HepG2 (cell line): ENCODE measurements around the gene RASD1. TPM values are rescaled to one million over a fixed set of nuclear protein-coding genes. Genes with fewer than 3 reads are reported as not detected.

ENCODE experiments used
- ATAC-seq: fragments of 200-7000 bp; cut with Tn5 transposase; 3 replicates; pipeline ENCODE4 v1.9.1; 2020; ENCODE audit warnings: mild to moderate bottlenecking, moderate library complexity
- BruUV-seq: library from RNA; stranded (reverse); fragments of 400-500 nt; replicated peaks from 2 replicates; lab custom pipeline; 2021; lab: Mats Ljungman, UMichigan
- CTCF ChIA-PET: fragments of 300-600 bp; formaldehyde crosslinking; extraction: SDS; loops from one replicate; lab custom pipeline; 2021; ENCODE audit warnings: low total read pairs, inconsistent platforms, low intra/inter-chr PET ratio; lab: Yijun Ruan, JAX
- POLR2A ChIA-PET: fragments of 350-600 bp; sonication (Branson Sonifier 250); formaldehyde crosslinking; loops from one replicate; lab custom pipeline; 2020; ENCODE audit warnings: antibody characterized with exemption, inconsistent platforms; lab: Yijun Ruan, JAX
- DNase-seq: peaks from one replicate; pipeline ENCODE4 v3.0.0-alpha.2; 2015; ENCODE audit warnings: low spot score
- FAIRE-seq: peaks from 3 replicates; lab custom pipeline; 2011; peaks lifted over from hg19 to GRCh38; lab: Jason Lieb, UNC
- H2AFZ ChIP-seq: one replicate; pipeline ENCODE4 v1.6.1; 2011; ENCODE audit warnings: low read length, inconsistent platforms
- H3K27ac ChIP-seq: fragments of 300-600 bp; 3 replicates; pipeline ENCODE4 v1.8.0; 2011; ENCODE audit warnings: mixed run types, mild to moderate bottlenecking, mixed read lengths, low read length, inconsistent platforms; ENCODE audit not compliant: insufficient read depth; ENCODE audit errors: extremely low read length
- H3K27me3 ChIP-seq, 2 experiments: fragments of 200-600 bp in 1 of 2; 2 replicates in 1 of 2; 3 replicates in 1 of 2; pipeline versions ENCODE4 v1.6.0 to v1.8.0; 2011; ENCODE audit warnings: low read length in 2 of 2, mild to moderate bottlenecking in 2 of 2, moderate library complexity in 2 of 2, inconsistent platforms in 1 of 2; ENCODE audit not compliant: insufficient read depth in 2 of 2, control insufficient read depth in 1 of 2
- H3K36me3 ChIP-seq, 2 experiments: fragments of 200-600 bp in 1 of 2; replicated peaks in 1 of 2; 2 replicates in 1 of 2; 3 replicates in 1 of 2; pipeline versions ENCODE4 v1.5.1 to v1.8.0; 2011; ENCODE audit warnings: low read length in 2 of 2, inconsistent platforms in 1 of 2; ENCODE audit not compliant: insufficient read depth in 2 of 2, control insufficient read depth in 1 of 2
- H3K4me1 ChIP-seq: 2 replicates; pipeline ENCODE4 v1.5.1; 2012; ENCODE audit warnings: low read length, inconsistent platforms; ENCODE audit not compliant: insufficient read depth
- H3K4me2 ChIP-seq: 2 replicates; pipeline ENCODE4 v1.6.0; 2011; ENCODE audit warnings: low read depth, low read length, inconsistent platforms
- H3K4me3 ChIP-seq, 3 experiments: fragments of 200-600 bp in 1 of 3; sonication (generic), shearing (Covaris generic) in 1 of 3; replicated peaks in 1 of 3; 2 replicates each; pipeline ENCODE4 v1.5.1; 2011 to 2016; ENCODE audit warnings: low read length in 3 of 3, inconsistent platforms in 2 of 3, low read depth in 2 of 3, mild to moderate bottlenecking in 2 of 3, control low read depth in 1 of 3, mixed read lengths in 1 of 3; ENCODE audit not compliant: insufficient read depth in 1 of 3
- H3K79me2 ChIP-seq: one replicate; pipeline ENCODE4 v1.6.1; 2011; ENCODE audit warnings: low read length, inconsistent platforms; ENCODE audit not compliant: insufficient read depth
- H3K9ac ChIP-seq: 2 replicates; pipeline ENCODE4 v1.6.0; 2011; ENCODE audit warnings: mild to moderate bottlenecking, low read depth, low read length, inconsistent platforms; ENCODE audit not compliant: insufficient read depth
- H3K9me3 ChIP-seq: 2 replicates; pipeline ENCODE4 v1.5.1; 2012; ENCODE audit warnings: mild to moderate bottlenecking, low read length
- H4K20me1 ChIP-seq: 2 replicates; pipeline ENCODE4 v1.6.0; 2011; ENCODE audit warnings: inconsistent platforms, mild to moderate bottlenecking, low read length, moderate library complexity; ENCODE audit not compliant: insufficient read depth
- CEBPG ChIP-seq: IDR thresholded peaks from 2 replicates; pipeline ENCODE4 v1.6.1; 2016
- LBX2 ChIP-seq: sonication (generic); formaldehyde crosslinking; IDR thresholded peaks from 2 replicates; pipeline ENCODE4 v1.5.0; 2020; ENCODE audit warnings: missing genetic modification reagents, mild to moderate bottlenecking, borderline replicate concordance
- NFIB ChIP-seq: sonication (generic); formaldehyde crosslinking; IDR thresholded peaks from 2 replicates; pipeline ENCODE4 v1.9.0; 2021; ENCODE audit warnings: missing genetic modification reagents, mild to moderate bottlenecking, borderline replicate concordance
- NFKBIZ ChIP-seq: IDR thresholded peaks from 2 replicates; pipeline ENCODE4 v1.6.1; 2018; ENCODE audit warnings: missing genetic modification reagents, missing compliant biosample characterization
- SALL2 ChIP-seq: sonication (generic); formaldehyde crosslinking; IDR thresholded peaks from 2 replicates; pipeline ENCODE4 v1.8.1; 2023; ENCODE audit warnings: mild to moderate bottlenecking, missing genetic modification reagents, inconsistent platforms
- SMC3 ChIP-seq: IDR thresholded peaks from 2 replicates; pipeline ENCODE4 v1.6.1; 2011; ENCODE audit warnings: low read length, improper control_type of control experiment
- ZNF276 ChIP-seq: sonication (generic); formaldehyde crosslinking; IDR thresholded peaks from 2 replicates; pipeline ENCODE4 v1.4.0; 2020; ENCODE audit warnings: mild to moderate bottlenecking, low read depth, missing genetic modification reagents
- ZNF670 ChIP-seq: sonication (generic); formaldehyde crosslinking; IDR thresholded peaks from 2 replicates; pipeline ENCODE4 v1.8.0; 2022; ENCODE audit warnings: mild to moderate bottlenecking, missing genetic modification reagents, borderline replicate concordance
- WGBS: methylation state at CpG from one replicate; pipeline ENCODE4 v1.1.6; 2017; ENCODE audit warnings: low lambda C conversion rate; 5-methylcytosine and 5-hydroxymethylcytosine counted together
- in situ Hi-C: cut with HindIII; loops from 2 replicates; pipeline ENCODE4 v1.10.0; 2017; ENCODE audit warnings: low pct_unique_long_range_greater_than_20kb; ENCODE audit not compliant: extremely low pct_ligation_motif_present
- intact Hi-C: fragments of 100-400 bp; cut with micrococcal nuclease; formaldehyde crosslinking; loops from one replicate; pipeline ENCODE4 v1.10.0; 2022; ENCODE audit not compliant: unreplicated experiment
- polyA plus RNA-seq, 8 experiments: library from polyadenylated mRNA; depleted of rRNA in 3 of 8; stranded (reverse) in 7 of 8; unstranded in 1 of 8; fragments of >200 nt; fragmentation: Illumina TruSeq in 4 of 8; extraction: Trizol in 4 of 8; gene quantifications; 2 replicates each; pipeline versions ENCODE4 v1.2.1 to v1.2.3, GENCODE V29; 2011 to 2016; ENCODE audit warnings: low read depth in 4 of 8, missing spikeins in 1 of 8, mixed read lengths in 1 of 8; ENCODE audit not compliant: insufficient read depth in 1 of 8
- total RNA-seq, 5 experiments: library from RNA; depleted of rRNA; stranded (reverse); fragments of >200 nt; fragmentation: Illumina TruSeq; extraction: Trizol; gene quantifications; 2 replicates each; pipeline ENCODE4 v1.2.3, GENCODE V29; 2016; ENCODE audit warnings: low read depth in 1 of 5

Gene RASD1
- total and polyA plus RNA-seq, 2 of the 13 experiments (the other 11 are each of a cell fraction or from before 2014, with no cell fraction given) = 1.6 to 4.2 TPM

- no TSS peak for BruUV-seq
- WGBS = 26% methylated on average over 8 of the region's 8 CpGs
- no peak overlapping the region for H3K27ac ChIP-seq
- no peak for FAIRE-seq
- TF ChIP-seq ZNF670 (CRISPR knock-in tag) (no peak), NFIB (CRISPR knock-in tag) (no peak), ZNF276 (CRISPR knock-in tag) (no peak), CEBPG (CRISPR knock-in tag) (no peak), LBX2 (CRISPR knock-in tag) (no peak), SMC3 (no peak), NFKBIZ (CRISPR knock-in tag) (no peak), SALL2 (CRISPR knock-in tag) (no peak)
- TF ChIP-seq, all 625 proteins: peak for 0
- ATAC-seq = no peak
- H3K4me2 ChIP-seq = peak overlapping the region; percentile 20; the same call in 1 of the 2 replicates
- intact Hi-C loops (no loop called here), in situ Hi-C loops (no loop called here)
- DNase-seq = no peak
- H4K20me1 ChIP-seq = no peaks in the 10 kb centered on the region
- POLR2A ChIA-PET = interaction anchor here (0.7 to 1.3 kb wide), 2 partner anchors 24 to 103 kb away, joined by 3 to 5 read pairs; partner anchors contain the start of gene RASD1
- H3K9me3 ChIP-seq = no peaks in the 10 kb centered on the region
- H2AFZ ChIP-seq = no peak overlapping the region
- H3K4me3 ChIP-seq = no peak overlapping the region
- H3K9ac ChIP-seq = no peak overlapping the region
- peaks cover 48% of the 10 kb centered on the region for H3K4me1 ChIP-seq
- peaks cover 7 to 45% of the 10 kb centered on the region in 2 experiments; a peak in 3 of 5 replicates for H3K27me3 ChIP-seq
- H3K79me2 ChIP-seq = peaks cover 5% of the 10 kb centered on the region
- CTCF ChIA-PET = no interaction called here
- H3K36me3 ChIP-seq = no peaks in the 10 kb centered on the region
Observed at GRCh38 chr17:17472333-17472920, 23.8 kb downstream of the RASD1 start.
